ENCODE results near the gene ARHGAP11A. TPM values are rescaled to one million over a fixed set of nuclear protein-coding genes. Genes with fewer than 3 reads are reported as not detected.
A peak's percentile ranks its signal among the peaks of the same experiment; 100 is the strongest.

ARHGAP11A gene
- total RNA-seq, 3 donors from 2014 or later, result 1.8 to 2.9 (median 2.0) TPM

DNA sequence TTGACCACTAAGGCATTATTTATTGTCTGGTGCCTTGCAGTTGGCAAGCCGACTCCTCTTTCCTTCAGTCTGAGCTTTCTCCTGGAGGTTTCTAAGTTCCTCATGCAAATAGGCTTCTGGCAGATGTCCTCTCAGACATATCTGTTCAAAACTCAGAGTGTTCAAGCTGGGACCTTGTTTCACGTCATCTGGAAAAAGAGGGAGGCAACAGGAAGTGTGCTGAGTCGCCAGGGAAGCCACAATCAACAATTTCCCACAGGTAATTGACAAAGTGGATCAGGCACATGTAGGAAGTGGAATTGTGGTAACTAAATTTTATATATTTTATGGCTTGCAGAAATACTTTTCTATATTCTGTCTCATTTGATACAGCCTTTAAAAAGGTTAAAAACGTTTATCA is 40.8 kb downstream of the ARHGAP11A start:
- Histone ChIP-seq H3K27me3 (no peaks in the 10 kb centered on the region), H3K4me1 (no peaks in the 10 kb centered on the region), H3K9me3 (no peaks in the 10 kb centered on the region), H3K27ac (no peak overlapping the region), H3K4me3 (no peak overlapping the region), H3K36me3 (no peaks in the 10 kb centered on the region)
- intact Hi-C loops (cut with DNase I; ENCODE audit: low total_unique reads), result loop anchor here (10.0 kb wide), 1 partner anchor 1499 kb away; no protein-coding TSS in a partner anchor
- TF ChIP-seq, protein P1, sequence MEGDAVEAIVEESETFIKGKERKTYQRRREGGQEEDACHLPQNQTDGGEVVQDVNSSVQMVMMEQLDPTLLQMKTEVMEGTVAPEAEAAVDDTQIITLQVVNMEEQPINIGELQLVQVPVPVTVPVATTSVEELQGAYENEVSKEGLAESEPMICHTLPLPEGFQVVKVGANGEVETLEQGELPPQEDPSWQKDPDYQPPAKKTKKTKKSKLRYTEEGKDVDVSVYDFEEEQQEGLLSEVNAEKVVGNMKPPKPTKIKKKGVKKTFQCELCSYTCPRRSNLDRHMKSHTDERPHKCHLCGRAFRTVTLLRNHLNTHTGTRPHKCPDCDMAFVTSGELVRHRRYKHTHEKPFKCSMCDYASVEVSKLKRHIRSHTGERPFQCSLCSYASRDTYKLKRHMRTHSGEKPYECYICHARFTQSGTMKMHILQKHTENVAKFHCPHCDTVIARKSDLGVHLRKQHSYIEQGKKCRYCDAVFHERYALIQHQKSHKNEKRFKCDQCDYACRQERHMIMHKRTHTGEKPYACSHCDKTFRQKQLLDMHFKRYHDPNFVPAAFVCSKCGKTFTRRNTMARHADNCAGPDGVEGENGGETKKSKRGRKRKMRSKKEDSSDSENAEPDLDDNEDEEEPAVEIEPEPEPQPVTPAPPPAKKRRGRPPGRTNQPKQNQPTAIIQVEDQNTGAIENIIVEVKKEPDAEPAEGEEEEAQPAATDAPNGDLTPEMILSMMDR (IDR thresholded peaks at IDR 0.05), result no peak
- TF ChIP-seq POLR2A (IDR thresholded peaks at IDR 0.05) (no peak), POLR2AphosphoS5 (IDR thresholded peaks at IDR 0.05) (no peak)
- no peak for DNase-seq (ENCODE audit: low spot score in 2 of 2)

DNA sequence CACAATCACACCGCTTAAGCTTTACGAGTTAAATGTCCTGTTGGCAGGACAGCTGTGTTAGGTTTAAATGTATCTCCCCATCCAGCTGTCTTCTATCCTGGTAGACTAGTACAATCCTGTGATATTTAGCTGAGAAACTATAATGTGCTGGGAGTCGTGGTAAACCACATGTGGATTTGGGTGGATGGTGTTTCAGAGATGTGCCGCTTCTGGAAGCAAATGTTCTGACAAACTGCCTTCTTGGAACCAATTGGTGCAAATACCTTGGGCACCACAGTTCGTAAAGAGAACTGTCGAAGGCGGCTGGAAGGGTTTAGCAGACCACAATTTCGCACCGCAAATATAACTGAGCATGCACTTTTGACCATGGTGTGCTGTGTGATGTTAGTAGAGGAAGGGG is 41.2 kb downstream of the ARHGAP11A start:
- H3K9me3 ChIP-seq, result no peaks in the 10 kb centered on the region
- H3K4me3 ChIP-seq, result no peak overlapping the region
- no peaks in the 10 kb centered on the region for H3K36me3 ChIP-seq
- H3K27me3 ChIP-seq, result no peaks in the 10 kb centered on the region
- TF ChIP-seq POLR2AphosphoS5 (IDR thresholded peaks at IDR 0.05), result no peak
- TF ChIP-seq, protein P1 (IDR thresholded peaks at IDR 0.05), result no peak
- no peak for TF ChIP-seq POLR2A (IDR thresholded peaks at IDR 0.05)
- DNase-seq (ENCODE audit: low spot score in 2 of 2), result no peak
- H3K4me1 ChIP-seq, result no peaks in the 10 kb centered on the region
- no peak overlapping the region for H3K27ac ChIP-seq
- intact Hi-C loops (cut with DNase I; ENCODE audit: low total_unique reads), result loop anchor here (10.0 kb wide), 1 partner anchor 1498 kb away; no protein-coding TSS in a partner anchor

DNA sequence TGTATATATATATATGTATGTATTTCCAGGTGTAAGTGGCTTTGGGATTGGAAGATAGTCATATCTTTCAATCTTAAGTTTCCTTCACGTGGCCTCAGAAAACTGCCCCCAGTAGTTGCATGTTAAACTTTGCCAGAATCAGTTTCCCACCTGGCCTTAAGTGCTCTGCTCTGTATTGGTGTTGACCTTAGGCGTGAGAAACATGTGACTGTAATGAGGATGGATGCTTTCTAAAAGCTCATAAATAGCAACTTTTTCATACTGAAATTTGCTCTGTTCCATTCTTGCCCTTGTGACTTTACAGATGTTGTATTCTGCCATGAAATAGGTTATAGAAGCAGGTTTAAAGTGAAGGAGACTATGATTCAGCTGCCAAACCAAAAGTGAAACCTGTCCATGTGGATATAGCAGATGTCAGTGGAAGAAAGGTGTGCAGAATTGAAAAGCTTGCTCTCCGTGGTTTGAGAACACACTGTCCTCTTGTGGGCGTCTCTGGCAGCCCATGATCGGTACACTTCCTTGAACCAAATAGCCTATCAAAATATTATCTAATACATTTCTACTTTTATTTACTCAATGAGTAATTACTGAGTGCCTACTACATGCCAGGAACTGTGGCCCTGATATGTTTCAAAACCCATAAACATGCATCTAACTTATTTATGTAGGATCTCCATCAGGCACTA is 42.0 kb downstream of the ARHGAP11A start:
- no peak for TF ChIP-seq POLR2AphosphoS5 (IDR thresholded peaks at IDR 0.05)
- TF ChIP-seq, protein P1 (IDR thresholded peaks at IDR 0.05), result peak in 1 of 3 donors; percentile 20
- peak in 1 of 2 donors; percentile 40 for DNase-seq (ENCODE audit: low spot score in 2 of 2)

DNA sequence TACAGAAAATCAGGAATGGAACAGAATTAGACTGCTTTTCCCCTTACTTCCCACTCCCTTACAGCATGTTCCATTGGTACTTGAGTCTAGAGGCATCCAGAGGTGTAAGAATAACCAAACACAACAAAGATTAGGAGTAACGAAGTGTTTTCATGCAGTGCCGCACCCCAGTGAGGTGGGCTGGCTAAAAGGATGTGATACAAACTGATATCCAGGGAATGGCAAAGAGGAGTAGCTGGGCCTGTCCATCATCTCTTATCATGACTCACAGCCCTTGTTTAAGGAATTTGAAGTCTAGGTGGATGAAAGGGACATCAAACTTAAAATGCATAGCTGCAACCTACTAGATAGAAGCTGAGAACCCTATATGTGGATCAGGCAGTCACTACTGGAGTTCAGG is 42.6 kb downstream of the ARHGAP11A start:
- Histone ChIP-seq H3K4me3 (no peak overlapping the region), H3K27me3 (no peaks in the 10 kb centered on the region), H3K9me3 (no peaks in the 10 kb centered on the region), H3K27ac (no peak overlapping the region), H3K36me3 (no peaks in the 10 kb centered on the region), H3K4me1 (no peaks in the 10 kb centered on the region)
- no peak for DNase-seq (ENCODE audit: low spot score in 2 of 2)
- intact Hi-C loops (cut with DNase I; ENCODE audit: low total_unique reads), result loop anchor here (10.0 kb wide), 1 partner anchor 1497 kb away; no protein-coding TSS in a partner anchor
- TF ChIP-seq POLR2A (IDR thresholded peaks at IDR 0.05) (no peak), POLR2AphosphoS5 (IDR thresholded peaks at IDR 0.05) (no peak)
- TF ChIP-seq, protein P1 (IDR thresholded peaks at IDR 0.05), result no peak

More for the DNA sequence above, 42.0 kb downstream of the ARHGAP11A start:
- H3K36me3 ChIP-seq, result no peaks in the 10 kb centered on the region
- intact Hi-C loops (cut with DNase I; ENCODE audit: low total_unique reads), result loop anchor here (10.0 kb wide), 1 partner anchor 1497 kb away; no protein-coding TSS in a partner anchor
- H3K27ac ChIP-seq, result no peak overlapping the region
- H3K4me1 ChIP-seq, result no peaks in the 10 kb centered on the region
- no peaks in the 10 kb centered on the region for H3K27me3 ChIP-seq
- no peaks in the 10 kb centered on the region for H3K9me3 ChIP-seq
- peak overlapping the region in 1 of 3 donors; percentile 16 for H3K4me3 ChIP-seq

Data from breast epithelium (tissue), 4 donors.